Hepatocyte (in vitro differentiated cells): ENCODE data around the gene FMN1. TPM values are rescaled to one million over a fixed set of nuclear protein-coding genes. Genes with fewer than 3 reads are reported as not detected.

Source experiments
- DNase-seq: peaks from one replicate; pipeline ENCODE4 v3.0.0-alpha.2; 2016; ENCODE audit warnings: low spot score
- H2AFZ ChIP-seq: fragments of 200-600 bp; sonication (generic); 2 replicates; pipeline ENCODE4 v1.6.0; 2016; ENCODE audit warnings: antibody characterized with exemption, mild to moderate bottlenecking
- H3K27ac ChIP-seq: fragments of 200-600 bp; sonication (generic); 2 replicates; pipeline ENCODE4 v1.5.1; 2016; ENCODE audit warnings: mild to moderate bottlenecking
- H3K27me3 ChIP-seq: fragments of 200-600 bp; sonication (generic); 2 replicates; pipeline ENCODE4 v1.6.1; 2016
- H3K36me3 ChIP-seq: fragments of 200-600 bp; sonication (generic); replicated peaks from 2 replicates; pipeline ENCODE4 v1.5.1; 2016; ENCODE audit warnings: low read depth; ENCODE audit not compliant: insufficient read depth
- H3K4me1 ChIP-seq: fragments of 200-600 bp; sonication (generic); 2 replicates; pipeline ENCODE4 v1.5.1; 2016; ENCODE audit warnings: mild to moderate bottlenecking, moderate library complexity; ENCODE audit not compliant: insufficient read depth
- H3K4me2 ChIP-seq: fragments of 200-600 bp; sonication (generic); 2 replicates; pipeline ENCODE4 v1.6.0; 2016
- H3K4me3 ChIP-seq: fragments of 200-600 bp; sonication (generic); 2 replicates; pipeline ENCODE4 v1.5.1; 2016; ENCODE audit warnings: mild to moderate bottlenecking
- H3K79me2 ChIP-seq: fragments of 200-600 bp; sonication (generic); 2 replicates; pipeline ENCODE4 v1.6.0; 2017; ENCODE audit warnings: mild to moderate bottlenecking
- H3K9me2 ChIP-seq: fragments of 200-600 bp; sonication (generic); replicated peaks from 2 replicates; pipeline ENCODE4 v1.6.0; 2017; ENCODE audit warnings: mild to moderate bottlenecking; ENCODE audit not compliant: insufficient read depth
- H3K9me3 ChIP-seq: fragments of 200-600 bp; sonication (generic); 2 replicates; pipeline ENCODE4 v1.5.1; 2016; ENCODE audit warnings: low read depth, mild to moderate bottlenecking
- H4K20me1 ChIP-seq: fragments of 200-600 bp; sonication (generic); 2 replicates; pipeline ENCODE4 v1.6.0; 2016; ENCODE audit warnings: mild to moderate bottlenecking; ENCODE audit not compliant: insufficient read depth, poor library complexity, severe bottlenecking
- CTCF ChIP-seq: fragments of 200-600 bp; sonication (generic); IDR thresholded peaks from 2 replicates; pipeline ENCODE4 v1.5.1; 2016; ENCODE audit warnings: antibody characterized with exemption, mild to moderate bottlenecking; ENCODE audit not compliant: poor library complexity
- EZH2 ChIP-seq: fragments of 200-600 bp; sonication (generic); IDR thresholded peaks from 2 replicates; pipeline ENCODE4 v1.6.1; 2016; ENCODE audit warnings: antibody characterized with exemption, mild to moderate bottlenecking, borderline replicate concordance
- EZH2phosphoT487 ChIP-seq: fragments of 200-600 bp; sonication (generic); IDR thresholded peaks from one replicate; pipeline ENCODE4 v1.6.1; 2018; ENCODE audit warnings: antibody characterized with exemption, mild to moderate bottlenecking, low read depth, moderate library complexity; ENCODE audit not compliant: unreplicated experiment, severe bottlenecking
- WGBS: methylation state at CpG from one replicate; pipeline ENCODE4 v1.1.6; 2016; ENCODE audit warnings: low lambda C conversion rate; ENCODE audit errors: missing lambda C conversion rate; 5-methylcytosine and 5-hydroxymethylcytosine counted together
- polyA plus RNA-seq: library from polyadenylated mRNA; unstranded; fragments of >200 nt; fragmentation: Nextera tagmentation; extraction: Ambion mirVana; gene quantifications from 2 replicates; pipeline ENCODE4 v1.2.1, GENCODE V29; 2016
- total RNA-seq: library from RNA; depleted of rRNA; stranded (reverse); fragments of >200 nt; gene quantifications from 2 replicates; pipeline ENCODE4 v1.2.3, GENCODE V29; 2014

FMN1 gene
- total and polyA plus RNA-seq, 2 experiments from 2014 or later: 0.07 to 0.70 TPM

GRCh38 chr15:32870240-32871033 lies 324.1 kb downstream of the FMN1 start:
- no peaks in the 10 kb centered on the region for H3K79me2 ChIP-seq
- no peak overlapping the region for H3K4me3 ChIP-seq
- no peaks in the 10 kb centered on the region for H3K9me2 ChIP-seq
- no peaks in the 10 kb centered on the region for H3K27me3 ChIP-seq
- peaks cover 16% of the 10 kb centered on the region for H3K4me1 ChIP-seq
- H3K27ac ChIP-seq: no peak overlapping the region
- DNase-seq: no peak
- WGBS: 89% methylated on average over 14 of the region's 14 CpGs
- no peaks in the 10 kb centered on the region for H4K20me1 ChIP-seq
- no peak overlapping the region for H2AFZ ChIP-seq
- TF ChIP-seq EZH2phosphoT487 (no peak), EZH2 (no peak), CTCF (no peak)
- no peaks in the 10 kb centered on the region for H3K9me3 ChIP-seq
- H3K4me2 ChIP-seq: no peak overlapping the region
- no peaks in the 10 kb centered on the region for H3K36me3 ChIP-seq

- peaks cover 16% of the 10 kb centered on the region for H3K4me1 ChIP-seq
- no peak overlapping the region for H3K4me2 ChIP-seq
- no peak overlapping the region for H2AFZ ChIP-seq
- H4K20me1 ChIP-seq: no peaks in the 10 kb centered on the region
- no peaks in the 10 kb centered on the region for H3K79me2 ChIP-seq
- no peak overlapping the region for H3K4me3 ChIP-seq
- no peaks in the 10 kb centered on the region for H3K36me3 ChIP-seq
- WGBS: 85% methylated on average over 4 of the region's 4 CpGs
- no peak for DNase-seq
- no peak for TF ChIP-seq CTCF
- no peaks in the 10 kb centered on the region for H3K27me3 ChIP-seq
- no peaks in the 10 kb centered on the region for H3K9me2 ChIP-seq
- H3K27ac ChIP-seq: no peak overlapping the region
- no peaks in the 10 kb centered on the region for H3K9me3 ChIP-seq
These were observed 324.7 kb downstream of the FMN1 start for GRCh38 chr15:32869776-32870175.

GRCh38 chr15:32867313-32867626 lies 327.2 kb downstream of the FMN1 start:
- Histone ChIP-seq H3K9me2 (no peaks in the 10 kb centered on the region), H3K27me3 (no peaks in the 10 kb centered on the region), H3K4me2 (no peak overlapping the region), H3K9me3 (no peaks in the 10 kb centered on the region), H3K4me3 (no peak overlapping the region), H3K79me2 (no peaks in the 10 kb centered on the region), H2AFZ (peak overlapping the region; percentile 18), H3K36me3 (no peaks in the 10 kb centered on the region), H4K20me1 (no peaks in the 10 kb centered on the region), H3K4me1 (peaks cover 13% of the 10 kb centered on the region), H3K27ac (no peak overlapping the region)
- WGBS: 78% methylated on average over 9 of the region's 9 CpGs
- no peak for TF ChIP-seq EZH2
- no peak for TF ChIP-seq CTCF
- no peak for TF ChIP-seq EZH2phosphoT487
- DNase-seq: no peak
